Measurements from ENCODE around the gene CHD3. TPM values are rescaled to one million over a fixed set of nuclear protein-coding genes. Genes with fewer than 3 reads are reported as not detected.
A peak's percentile ranks its signal among the peaks of the same experiment; 100 is the strongest.

CHD3 gene
- total RNA-seq, 1 donor from 2014 or later: 339 TPM

DNA sequence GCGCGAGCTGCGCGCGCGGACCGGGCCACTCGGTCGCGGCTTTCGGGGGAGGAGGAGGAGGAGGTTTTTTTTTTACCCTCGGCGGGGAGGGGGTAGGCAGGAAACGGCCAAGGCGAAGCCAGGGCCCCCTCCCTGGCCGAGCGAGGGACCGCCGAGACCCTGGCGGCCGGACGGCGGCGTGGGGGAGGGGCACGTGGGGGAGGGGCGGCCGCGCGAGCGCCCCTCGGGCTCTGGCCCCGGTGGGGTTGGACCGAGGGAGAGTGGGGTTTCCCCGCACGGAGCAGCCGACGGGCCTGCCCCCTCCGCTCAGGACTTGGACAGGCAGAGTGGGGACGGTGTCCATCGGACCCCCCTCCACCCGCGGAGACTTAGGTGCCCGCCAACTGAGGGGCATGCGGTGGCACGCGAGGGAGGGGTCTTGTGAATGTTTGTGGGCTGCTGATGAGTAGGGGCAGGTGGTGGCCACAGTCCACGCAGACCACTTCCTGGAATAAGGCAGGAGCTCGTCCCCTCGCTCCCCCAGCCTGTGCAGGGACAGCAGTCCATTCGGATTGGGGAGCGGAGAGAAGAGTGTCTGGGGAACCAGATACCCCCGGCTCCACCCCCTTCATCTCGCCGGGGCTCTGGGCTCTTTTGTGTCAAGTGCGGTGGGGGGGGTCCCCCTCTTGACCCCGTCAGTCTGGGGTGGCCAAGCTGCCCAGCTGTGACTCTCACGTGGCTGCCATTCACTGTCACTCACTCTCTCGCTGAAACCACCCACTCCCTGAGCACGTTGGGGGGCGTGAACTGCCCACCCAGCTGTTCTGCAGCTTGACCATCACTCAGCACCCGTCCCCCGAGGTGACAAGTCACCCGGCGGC lies 3.0 kb upstream of the CHD3 start:
- no peaks in the 10 kb centered on the region for H3K27me3 Mint-ChIP-seq (ENCODE audit: low read depth)
- H3K27ac Mint-ChIP-seq: no peak overlapping the region
- peaks cover 4% of the 10 kb centered on the region for H3K36me3 Mint-ChIP-seq
- H3K4me1 Mint-ChIP-seq: peaks cover 6% of the 10 kb centered on the region
- peak in 1 of 2 experiments; percentile 55 for DNase-seq (ENCODE audit: low spot score in 2 of 2, unreplicated experiment in 2 of 2)
- H3K4me3 Mint-ChIP-seq: peak overlapping the region; percentile 58
- TF ChIP-seq, protein P1, sequence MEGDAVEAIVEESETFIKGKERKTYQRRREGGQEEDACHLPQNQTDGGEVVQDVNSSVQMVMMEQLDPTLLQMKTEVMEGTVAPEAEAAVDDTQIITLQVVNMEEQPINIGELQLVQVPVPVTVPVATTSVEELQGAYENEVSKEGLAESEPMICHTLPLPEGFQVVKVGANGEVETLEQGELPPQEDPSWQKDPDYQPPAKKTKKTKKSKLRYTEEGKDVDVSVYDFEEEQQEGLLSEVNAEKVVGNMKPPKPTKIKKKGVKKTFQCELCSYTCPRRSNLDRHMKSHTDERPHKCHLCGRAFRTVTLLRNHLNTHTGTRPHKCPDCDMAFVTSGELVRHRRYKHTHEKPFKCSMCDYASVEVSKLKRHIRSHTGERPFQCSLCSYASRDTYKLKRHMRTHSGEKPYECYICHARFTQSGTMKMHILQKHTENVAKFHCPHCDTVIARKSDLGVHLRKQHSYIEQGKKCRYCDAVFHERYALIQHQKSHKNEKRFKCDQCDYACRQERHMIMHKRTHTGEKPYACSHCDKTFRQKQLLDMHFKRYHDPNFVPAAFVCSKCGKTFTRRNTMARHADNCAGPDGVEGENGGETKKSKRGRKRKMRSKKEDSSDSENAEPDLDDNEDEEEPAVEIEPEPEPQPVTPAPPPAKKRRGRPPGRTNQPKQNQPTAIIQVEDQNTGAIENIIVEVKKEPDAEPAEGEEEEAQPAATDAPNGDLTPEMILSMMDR (IDR thresholded peaks at IDR 0.05; ENCODE audit: unreplicated experiment): no peak
- H3K9me3 Mint-ChIP-seq: no peaks in the 10 kb centered on the region

DNA sequence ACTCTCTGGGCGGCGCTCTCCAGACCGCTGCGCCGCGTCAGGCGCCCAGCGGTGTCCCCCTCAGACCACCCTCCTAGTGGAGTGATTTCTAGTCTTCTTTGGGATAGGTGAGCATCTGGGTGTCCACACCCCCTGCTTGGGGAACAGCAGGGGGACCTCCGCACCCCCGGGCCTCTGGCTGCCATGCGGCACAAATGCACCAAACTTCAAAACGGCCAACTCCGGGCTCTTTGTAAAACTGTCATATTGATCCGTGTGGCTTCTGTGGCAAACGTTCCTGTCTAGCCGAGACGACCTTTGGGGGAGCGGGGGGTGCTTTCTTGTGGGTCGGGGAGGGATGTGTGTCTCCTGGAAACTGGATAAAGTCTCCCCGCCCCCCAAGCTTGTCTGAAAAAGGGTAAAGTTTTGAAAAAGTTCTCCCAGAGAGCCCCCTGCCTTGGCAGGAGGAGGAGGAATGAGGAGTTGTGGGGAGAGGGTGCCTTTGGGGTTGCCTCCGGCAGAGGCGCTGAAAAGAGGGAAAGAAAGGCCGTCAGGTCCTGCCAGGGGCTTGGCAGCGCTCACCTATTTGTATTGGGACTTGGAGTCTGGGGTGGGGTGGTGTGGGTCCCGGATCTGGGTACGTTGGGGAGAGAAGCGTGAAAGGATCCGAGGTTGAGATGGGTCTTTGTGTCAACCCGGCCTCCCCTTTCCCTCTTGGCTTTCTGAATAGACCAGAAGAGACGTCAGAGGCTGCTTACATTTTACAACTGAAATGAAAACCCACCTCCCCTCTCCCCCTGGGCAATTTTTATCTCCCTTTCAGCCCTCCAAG lies 2.2 kb upstream of the CHD3 start:
- DNase-seq (ENCODE audit: low spot score in 2 of 2, unreplicated experiment in 2 of 2): peak in 1 of 2 experiments; percentile 59
- no peak overlapping the region for H3K4me3 Mint-ChIP-seq
- peaks cover 6% of the 10 kb centered on the region for H3K4me1 Mint-ChIP-seq

GRCh38 chr17:7887038-7887481 lies 1.5 kb upstream of the CHD3 start:
- peaks cover 10% of the 10 kb centered on the region for H3K36me3 Mint-ChIP-seq
- no peak overlapping the region for H3K27ac Mint-ChIP-seq
- TF ChIP-seq, protein P1 (IDR thresholded peaks at IDR 0.05; ENCODE audit: unreplicated experiment): no peak
- H3K27me3 Mint-ChIP-seq (ENCODE audit: low read depth): no peaks in the 10 kb centered on the region
- peaks cover 6% of the 10 kb centered on the region for H3K4me1 Mint-ChIP-seq
- no peaks in the 10 kb centered on the region for H3K9me3 Mint-ChIP-seq
- H3K4me3 Mint-ChIP-seq: no peak overlapping the region
- no peak for DNase-seq (ENCODE audit: low spot score in 2 of 2, unreplicated experiment in 2 of 2)

More for the DNA sequence above, 2.2 kb upstream of the CHD3 start:
- Mint-ChIP-seq H3K27me3 (ENCODE audit: low read depth) (no peaks in the 10 kb centered on the region), H3K27ac (no peak overlapping the region), H3K9me3 (no peaks in the 10 kb centered on the region), H3K36me3 (peaks cover 7% of the 10 kb centered on the region)
- TF ChIP-seq, protein P1 (IDR thresholded peaks at IDR 0.05; ENCODE audit: unreplicated experiment): no peak

DNA sequence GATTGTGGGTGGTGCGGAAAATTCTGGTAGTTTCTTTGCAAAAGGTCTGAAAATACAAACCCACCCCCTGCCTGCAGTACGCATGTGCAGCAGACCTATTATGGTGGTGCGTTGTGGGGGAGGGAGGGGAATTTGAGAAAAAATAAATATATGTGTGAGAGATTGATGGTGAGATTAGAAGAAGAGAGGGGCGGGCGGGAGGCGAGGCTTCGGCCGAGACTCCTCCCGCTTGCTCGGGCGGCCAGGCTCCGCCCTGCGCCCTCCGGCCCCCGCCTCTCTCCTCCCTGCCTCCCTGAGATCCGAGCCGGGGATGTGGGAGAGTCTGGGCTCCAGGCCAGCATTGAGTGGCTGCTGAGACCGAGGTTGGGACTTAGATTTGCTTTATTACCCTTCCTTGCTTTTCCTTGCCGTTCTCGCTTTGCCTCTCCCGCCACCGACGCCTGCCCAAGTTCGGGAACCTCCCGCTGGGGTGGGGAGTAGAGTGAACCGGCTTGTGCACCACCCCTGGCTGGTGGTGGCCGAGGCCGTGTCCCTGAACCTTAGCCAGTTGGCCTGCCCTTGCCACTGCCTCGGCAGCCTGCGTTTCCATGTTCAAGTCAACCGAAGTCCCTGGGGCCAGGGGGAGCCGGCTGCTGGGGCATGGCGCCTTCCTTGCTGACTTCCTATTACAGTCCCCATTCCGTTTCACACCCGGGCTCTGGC lies 956 bp upstream of the CHD3 start:
- no peak overlapping the region for H3K4me3 Mint-ChIP-seq
- no peaks in the 10 kb centered on the region for H3K9me3 Mint-ChIP-seq
- peak; percentile 92 to 94 for DNase-seq (ENCODE audit: low spot score in 2 of 2, unreplicated experiment in 2 of 2)
- no peaks in the 10 kb centered on the region for H3K27me3 Mint-ChIP-seq (ENCODE audit: low read depth)
- peaks cover 6% of the 10 kb centered on the region for H3K4me1 Mint-ChIP-seq
- peaks cover 11% of the 10 kb centered on the region for H3K36me3 Mint-ChIP-seq
- TF ChIP-seq, protein P1 (IDR thresholded peaks at IDR 0.05; ENCODE audit: unreplicated experiment): no peak
- H3K27ac Mint-ChIP-seq: no peak overlapping the region

DNA sequence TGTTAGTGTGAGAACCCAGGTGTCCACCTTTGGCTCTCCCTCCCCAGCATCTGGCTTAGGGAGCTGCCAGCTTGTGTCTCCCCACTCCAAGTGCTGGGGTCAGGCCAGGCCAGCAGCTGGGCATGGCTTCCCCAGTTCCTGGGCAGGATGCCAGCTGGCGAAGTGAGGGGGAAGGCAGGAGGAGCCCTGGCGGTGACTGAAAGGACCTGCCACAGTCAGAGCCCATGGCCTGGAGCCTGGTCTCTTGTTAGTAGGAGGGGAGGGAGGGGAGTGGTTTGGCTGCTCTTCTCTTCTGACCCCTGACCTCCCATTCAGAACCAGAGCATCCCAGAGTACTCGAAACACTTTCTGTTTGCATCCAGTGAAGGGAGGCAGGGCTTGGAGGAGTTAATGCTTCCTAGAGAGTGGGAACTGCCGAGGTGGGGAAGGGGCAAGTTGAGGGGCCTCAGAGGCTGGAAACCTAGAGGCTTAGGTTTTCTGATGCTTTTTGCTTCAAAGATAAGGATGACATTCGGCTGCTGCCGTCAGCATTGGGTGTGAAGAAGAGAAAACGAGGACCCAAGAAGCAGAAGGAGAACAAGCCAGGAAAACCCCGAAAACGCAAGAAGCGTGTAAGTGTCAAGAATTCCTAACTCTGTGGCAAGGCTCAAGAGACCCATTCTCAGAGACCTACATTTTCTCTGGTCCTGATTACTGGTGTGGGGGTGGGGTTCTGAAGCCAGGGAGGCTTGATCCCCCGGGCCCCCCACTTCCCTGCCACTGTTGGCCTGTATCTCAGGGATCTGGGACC lies 772 bp downstream of the CHD3 start:
- TF ChIP-seq, protein P1 (IDR thresholded peaks at IDR 0.05; ENCODE audit: unreplicated experiment): no peak
- H3K36me3 Mint-ChIP-seq: peaks cover 21% of the 10 kb centered on the region
- H3K27me3 Mint-ChIP-seq (ENCODE audit: low read depth): no peaks in the 10 kb centered on the region
- peaks cover 6% of the 10 kb centered on the region for H3K4me1 Mint-ChIP-seq
- no peak overlapping the region for H3K27ac Mint-ChIP-seq
- peak; percentile 72 to 77 for DNase-seq (ENCODE audit: low spot score in 2 of 2, unreplicated experiment in 2 of 2)
- no peaks in the 10 kb centered on the region for H3K9me3 Mint-ChIP-seq
- H3K4me3 Mint-ChIP-seq: no peak overlapping the region

All from mesothelial cell of epicardium (in vitro differentiated cells).